NCI-H128 (cell line): Measurements from ENCODE around the gene ZNF521.

ENCODE experiments used
- DNase-seq: peaks from one replicate; lab custom pipeline; 2025; ENCODE audit not compliant: unreplicated experiment; lab: John Stamatoyannopoulos, UW

The ZNF521 gene

DNA sequence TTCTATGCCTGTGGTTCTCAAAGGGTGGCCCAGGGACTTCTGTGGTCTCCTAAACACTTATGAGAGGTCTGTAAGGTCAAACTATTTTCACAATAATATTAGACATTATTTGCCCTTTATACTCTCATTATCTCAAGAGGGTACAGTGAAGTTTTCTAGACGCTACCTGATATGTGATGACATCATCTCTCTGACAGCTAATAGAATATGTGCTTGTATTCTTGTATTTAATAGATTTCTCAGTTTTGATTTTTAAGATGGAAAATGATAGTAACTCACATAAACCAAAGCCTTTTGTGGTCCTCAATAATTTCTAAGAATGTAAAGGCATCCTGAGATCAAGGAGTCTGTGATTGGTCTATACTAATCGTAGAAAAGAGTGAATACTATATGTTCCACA, 265.1 kb downstream of the ZNF521 start:
- no peak for DNase-seq

DNA sequence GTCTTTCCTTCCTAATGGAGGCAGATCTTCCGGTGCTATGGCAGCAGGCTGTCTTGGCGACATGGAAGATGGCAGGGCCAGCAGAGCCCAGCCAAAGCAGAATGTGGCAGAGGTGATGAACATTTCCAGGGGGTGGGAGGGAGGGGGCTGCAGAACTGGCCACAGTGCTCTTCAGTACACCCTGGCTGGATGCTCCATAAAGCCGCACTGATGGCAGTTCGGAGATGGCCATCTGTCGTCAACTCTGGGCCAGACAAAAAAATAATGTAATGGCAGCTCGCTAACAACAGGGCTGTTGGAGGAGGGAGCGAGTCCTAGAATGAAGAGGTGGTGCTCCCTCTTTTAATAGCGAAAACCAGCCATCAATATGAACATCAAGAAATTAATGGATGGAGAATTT, 271.0 kb downstream of the ZNF521 start:
- DNase-seq: no peak

DNA sequence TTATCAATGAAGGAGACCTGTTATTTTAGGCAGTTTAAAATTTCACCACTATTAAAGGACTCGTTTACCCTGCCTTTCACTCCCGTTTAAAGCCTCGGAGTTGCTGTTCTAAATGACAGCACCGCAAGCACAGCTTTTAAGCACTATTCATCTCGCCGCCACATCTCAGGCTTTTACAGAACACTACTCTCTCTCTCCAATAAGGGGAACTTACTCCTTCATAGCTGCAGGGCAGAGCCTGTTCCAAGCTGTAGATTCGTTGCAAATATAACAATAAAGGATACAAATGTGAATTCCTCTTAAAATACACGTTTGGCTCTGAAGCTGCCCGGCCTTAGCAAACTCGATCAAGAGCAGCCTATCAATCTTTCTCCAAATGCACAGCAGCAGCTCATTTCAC, 271.8 kb downstream of the ZNF521 start:
- DNase-seq: no peak

DNA sequence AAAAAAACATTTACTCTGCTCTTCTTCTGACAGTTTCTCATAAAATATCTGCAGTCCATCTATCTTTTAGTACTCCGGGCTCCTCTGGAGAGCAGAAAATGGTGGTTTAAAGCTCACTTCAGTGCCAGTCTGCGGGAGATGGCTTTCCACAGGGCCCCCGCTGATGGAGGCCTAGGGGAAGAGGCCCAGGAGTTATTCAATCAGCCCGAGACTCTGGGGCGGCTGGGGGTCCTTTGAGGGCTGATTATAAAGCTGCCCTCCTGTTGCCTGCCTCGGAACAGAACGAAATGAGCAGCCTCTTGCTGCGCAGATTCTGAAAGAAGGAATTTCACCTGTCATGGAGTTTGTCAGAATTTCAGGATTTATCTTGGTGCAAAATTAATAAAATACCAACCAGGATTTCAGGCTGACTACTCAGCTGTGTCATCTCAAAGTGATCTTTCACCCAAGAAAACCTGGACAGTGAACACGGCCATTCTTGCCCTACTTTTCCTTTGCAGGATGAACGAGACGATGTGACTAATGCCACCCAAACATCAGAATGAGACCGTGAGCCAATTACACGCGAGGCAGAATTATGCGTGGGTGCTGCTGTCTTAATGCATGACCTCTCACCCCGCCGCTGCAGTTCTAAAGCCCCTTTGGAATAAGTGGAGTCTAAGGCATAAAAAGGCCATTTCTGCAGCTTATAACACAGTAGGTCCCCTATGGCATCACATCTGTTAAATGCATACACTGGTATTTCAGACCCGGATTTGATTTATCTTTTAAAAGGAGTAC, 273.8 kb downstream of the ZNF521 start:
- DNase-seq: no peak

DNA sequence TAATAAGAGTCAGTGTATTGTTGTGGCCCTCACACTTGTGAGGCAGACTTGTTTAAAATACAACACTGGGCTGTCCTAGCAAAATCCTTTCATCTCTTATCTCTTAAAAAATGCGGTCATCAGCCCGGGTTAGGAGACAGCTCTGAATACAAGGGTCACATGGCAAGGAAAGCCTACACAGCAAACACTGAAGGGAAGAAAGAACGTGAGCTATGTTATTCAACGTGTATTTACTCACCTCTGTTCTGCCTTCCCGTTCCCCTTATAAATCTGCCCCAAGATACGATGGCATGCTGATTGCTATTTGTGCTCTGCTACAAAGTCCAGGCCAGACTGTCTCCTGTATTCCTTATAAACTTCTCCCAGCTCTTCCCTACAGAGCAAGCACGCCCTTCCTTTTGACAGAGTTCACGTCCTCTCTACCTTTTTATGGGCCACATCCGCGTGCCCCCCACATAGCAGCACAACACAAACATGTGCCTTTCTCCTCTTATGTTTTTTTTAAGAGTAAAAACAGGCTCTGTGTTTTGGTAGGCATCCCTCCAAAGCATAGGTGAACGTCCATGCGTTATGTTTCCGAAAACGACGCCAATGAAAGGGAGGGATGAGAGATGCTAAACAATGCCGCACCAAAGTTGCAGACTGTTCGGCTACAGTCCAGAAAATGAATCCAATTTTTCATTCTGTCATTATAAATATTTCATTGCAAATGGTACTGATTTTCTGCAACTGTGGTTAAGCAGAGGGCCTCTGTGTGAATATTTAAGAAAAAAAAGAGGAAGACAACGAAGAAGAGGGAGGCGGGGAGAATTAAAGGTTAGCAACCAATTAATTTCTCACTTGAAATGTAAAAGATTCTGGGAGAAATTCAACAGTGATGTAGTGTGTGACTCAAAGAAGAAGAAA, 274.7 kb downstream of the ZNF521 start:
- no peak for DNase-seq

DNA sequence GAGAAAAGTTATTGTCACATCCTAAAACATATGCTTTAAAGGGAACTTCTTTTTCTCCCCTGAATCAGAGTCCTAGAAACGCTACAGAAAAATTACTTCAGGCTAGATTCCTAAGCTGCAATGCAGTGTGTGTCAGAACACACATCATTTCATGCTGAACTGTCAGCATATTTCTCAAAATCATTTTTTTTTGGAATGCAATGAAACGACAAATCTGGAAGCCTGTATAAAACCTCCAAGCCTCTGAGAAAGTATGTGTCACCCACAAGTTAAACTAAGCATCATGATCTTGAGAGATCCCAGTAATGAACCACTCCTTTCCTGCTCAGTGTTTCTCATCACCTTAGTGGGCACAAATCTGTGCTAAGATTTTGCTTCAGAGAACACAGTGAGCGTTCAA, 276.2 kb downstream of the ZNF521 start:
- no peak for DNase-seq

DNA sequence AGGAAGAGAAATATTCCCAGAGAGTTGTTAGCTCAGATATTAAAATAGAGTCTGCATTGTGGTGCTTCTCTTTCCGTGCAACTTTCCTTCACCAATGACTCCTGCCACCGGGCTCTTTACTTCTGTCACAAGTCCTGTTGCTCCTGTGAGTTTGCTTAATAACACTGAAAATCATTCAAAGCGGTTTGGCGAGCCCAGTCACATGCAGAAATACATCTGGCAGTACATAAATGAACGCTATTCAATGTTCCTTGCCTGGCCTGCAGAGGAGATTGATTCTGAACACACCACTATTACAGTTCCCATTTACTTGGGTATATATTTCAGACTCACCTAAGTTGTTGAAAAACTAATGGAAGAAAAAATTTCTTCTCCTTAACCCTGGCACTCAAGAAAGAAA, 276.6 kb downstream of the ZNF521 start:
- DNase-seq: no peak

DNA sequence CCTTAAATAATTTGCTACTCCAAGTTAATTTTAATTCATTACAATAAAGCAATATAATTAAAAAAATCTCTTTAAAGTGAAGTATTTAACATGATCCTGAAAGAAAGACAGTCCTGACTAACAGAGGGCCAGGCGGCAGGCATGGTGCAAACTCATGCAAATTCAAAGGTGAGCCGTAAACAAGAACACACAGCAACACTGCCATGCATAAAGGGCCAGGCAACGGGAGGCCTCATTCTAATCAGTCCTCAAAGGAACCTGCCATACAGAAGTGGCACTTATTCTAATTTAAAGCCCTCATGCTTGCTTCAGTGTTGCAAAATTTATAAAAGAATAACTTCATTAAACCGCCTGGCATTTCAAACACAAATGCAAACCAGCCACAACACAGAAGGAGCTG, 277.0 kb downstream of the ZNF521 start:
- peak; percentile 19 for DNase-seq

DNA sequence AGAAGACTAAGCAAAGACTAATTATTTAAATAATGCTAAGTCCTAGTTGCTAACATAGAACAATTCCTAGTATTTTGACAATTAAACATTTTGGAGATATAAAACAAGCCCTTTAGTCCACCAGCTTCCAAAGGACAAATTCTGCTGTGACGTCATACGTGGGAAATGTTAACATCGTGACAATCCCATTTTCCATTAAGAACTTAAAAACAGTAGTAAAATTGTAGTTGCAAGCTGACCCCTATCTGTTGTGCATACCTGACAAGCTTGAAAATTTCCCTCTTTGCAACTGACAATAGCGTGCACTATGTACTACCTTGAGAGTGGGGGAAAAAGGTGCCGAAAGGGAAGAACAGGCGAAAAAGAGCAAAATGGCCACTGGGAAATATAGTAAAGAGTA, 279.8 kb downstream of the ZNF521 start:
- DNase-seq: no peak

DNA sequence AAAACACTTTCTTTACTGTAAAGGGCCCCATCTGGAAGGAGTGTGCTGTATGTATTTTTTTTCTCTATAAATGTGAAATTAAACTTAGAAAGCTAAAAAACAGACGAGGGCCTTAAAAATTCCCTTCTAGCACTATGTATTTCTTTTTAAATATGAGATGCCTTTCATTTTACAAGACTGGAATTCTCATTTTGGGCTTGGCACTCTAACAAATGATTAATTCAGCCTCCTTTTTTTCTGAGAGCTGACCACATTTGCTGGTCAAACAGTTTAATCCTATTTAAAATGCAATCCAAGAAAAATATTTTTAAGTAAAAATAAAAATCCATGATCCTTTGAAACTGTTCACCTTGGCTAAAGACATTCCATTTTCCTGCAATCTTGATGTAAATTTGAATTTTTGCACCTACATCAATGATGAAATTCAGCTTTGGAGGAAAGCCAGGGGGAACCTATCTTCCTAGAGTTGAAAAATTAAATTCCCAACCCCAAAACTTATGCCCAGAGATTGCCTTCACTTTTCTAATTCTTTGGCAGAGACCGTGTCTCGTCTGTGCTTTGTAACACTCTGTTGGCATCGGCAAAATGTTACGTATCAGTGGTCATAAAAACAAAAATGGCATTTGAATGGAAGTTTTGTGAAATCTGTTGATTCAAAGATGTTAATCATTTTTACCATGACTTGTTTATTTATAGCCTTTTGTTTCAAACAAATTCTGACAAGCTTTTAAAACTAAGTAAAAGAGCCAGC, 284.5 kb downstream of the ZNF521 start:
- DNase-seq: no peak

DNA sequence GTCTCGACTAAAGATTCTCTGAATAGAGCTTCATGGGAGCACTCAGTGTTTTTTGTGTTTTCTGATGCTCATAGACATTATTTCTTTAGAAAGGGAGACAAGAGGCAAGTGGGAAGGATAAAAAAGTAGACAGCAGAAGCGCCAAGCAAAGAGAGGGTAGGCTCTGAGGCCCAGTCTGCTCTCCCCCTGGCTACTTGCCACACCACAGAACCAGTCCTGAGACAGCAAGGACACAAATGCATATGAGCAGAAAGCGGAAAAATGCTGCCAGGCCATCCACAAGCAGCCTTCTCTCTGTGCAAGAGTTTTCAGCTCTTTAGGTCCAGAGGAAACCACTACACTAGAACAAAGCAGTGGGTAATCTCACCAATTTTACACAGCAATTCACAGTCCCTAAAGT, 285.4 kb downstream of the ZNF521 start:
- DNase-seq: no peak

DNA sequence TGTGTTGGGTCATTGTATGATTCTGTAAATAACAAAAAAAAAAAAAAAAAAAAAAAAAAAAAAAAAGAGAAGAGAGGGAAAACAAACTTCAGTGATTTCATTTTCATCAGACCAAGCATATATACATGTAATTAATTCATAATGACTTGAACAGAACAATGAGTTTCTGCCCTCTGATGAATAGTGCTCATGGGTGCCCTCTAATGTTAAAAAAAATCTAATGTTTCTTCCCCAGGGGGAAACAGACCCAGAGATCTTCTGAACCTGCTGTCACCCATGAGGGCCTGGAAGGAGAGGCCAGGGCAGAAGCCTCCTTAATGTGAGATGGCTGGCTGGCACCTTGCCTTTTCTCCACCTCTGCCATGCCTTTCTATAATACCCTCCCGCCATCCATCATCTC, 289.2 kb downstream of the ZNF521 start:
- no peak for DNase-seq

DNA sequence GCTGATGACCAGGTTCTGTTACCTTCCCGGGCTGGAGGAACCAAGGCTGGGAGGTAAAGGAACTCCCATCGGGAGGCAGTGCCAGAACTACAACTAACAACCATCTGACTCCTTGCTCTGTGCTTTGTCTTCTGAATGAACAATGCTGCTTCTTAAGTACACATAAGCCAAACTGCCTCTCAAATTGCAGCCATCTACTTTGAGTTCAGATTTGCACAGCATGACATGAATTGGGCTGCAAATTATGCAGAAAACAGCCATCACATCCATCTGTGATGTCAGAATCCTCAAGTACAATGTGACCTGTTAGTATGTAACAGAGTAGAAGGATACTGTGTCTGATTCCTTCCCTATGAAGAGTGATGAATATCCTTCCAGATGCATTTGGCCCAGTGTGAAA, 290.6 kb downstream of the ZNF521 start:
- DNase-seq: peak; percentile 46

DNA sequence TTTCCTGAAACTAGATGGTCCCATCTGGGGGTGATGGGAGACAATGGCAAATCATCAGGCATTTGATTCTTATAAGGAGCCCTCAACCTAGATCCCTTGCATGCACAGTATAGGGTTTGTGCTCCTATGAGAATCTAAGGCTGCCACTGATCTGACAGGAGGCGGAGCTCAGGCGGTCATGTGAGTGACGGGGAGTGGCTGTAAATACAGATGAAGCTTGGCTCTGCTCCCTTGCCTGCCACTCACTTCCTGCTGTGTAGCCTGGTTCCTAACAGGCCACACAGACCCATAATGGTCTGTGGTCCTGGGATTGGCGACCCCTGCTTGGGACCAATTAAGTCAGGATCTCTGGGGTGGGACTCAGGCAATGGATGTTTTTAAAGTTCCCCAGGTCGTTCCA, 293.4 kb downstream of the ZNF521 start:
- DNase-seq: no peak

DNA sequence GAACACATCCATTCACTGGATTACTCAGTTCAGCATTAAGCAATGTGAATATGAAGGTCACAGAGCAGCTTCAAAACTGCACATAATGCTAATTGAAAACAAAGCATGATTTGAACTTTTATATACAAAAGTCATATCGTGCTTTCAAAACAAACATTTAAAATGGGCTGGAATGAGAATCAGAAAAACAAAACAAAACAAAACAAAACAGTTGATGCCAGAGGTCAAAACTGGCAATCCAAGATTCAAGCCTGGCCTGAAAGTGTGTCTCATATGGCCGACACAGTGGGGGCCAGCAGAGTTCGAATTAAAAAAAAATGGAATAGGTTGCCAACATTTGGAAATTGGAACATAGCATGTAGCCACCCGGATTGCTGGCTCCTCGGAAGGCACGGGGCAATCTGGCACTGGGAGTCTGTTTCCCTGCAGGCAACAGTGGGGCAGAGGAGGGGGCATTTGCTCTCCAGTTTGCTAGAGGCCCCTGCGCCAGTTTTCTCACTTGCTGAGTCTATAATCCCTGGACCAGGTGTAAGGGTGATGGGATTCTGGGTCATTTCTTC, 294.4 kb downstream of the ZNF521 start:
- DNase-seq: no peak

DNA sequence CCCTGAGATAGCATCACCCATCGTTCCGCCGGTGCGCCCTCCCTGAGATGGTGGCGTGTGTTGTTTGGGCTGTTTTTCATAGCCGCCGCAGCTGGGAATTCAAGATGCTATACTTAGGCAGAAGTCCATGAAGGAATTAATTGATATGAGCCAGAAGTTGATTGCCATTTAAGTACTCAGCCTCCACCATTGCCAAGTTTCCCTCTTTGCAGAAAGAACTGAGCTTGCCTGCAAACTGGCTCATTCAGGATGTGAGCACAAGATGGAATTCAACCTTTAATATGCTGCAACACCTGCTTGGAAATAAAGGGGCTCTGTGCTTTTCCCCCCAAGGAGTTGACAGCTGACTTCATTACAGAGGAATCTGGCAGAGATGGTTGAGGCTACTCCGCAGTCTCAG, 295.5 kb downstream of the ZNF521 start:
- no peak for DNase-seq

DNA sequence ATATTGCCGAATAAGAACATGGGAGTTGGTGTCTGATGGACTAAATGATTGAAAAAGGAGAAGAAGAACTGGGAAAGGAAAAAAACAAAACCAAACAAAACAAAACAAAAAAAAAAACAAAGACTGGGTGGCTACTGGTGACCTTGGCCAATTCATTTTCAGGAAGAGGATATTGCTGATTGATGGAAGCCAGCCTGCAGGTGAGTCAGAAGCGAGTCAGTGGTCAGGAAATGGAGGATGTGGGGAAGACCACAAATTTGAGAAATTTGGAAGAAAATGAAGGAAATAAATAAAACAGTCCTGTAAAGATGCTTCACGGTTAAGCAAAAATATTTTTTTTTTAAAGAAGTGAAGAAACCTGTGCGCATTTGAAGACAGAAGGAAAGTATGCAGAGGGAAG, 296.9 kb downstream of the ZNF521 start:
- no peak for DNase-seq

DNA sequence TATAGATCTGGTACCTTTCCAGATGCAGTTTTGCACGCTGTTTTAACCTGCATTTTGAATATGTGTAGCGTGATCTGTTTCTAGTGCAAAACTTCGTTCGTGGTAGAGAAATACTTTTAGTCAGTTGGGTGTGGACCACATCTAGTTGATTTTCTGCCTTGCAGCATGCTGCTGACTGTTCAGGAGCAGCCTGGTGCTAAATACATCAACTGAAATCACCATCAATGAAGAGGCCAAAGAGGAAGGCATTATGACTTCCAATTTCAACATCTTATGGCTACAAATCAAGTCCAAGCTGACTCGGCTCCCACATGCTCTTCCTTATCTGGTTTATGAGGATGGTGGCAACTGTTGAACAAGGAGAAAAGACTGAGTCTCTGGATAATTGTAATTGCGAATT, 298.5 kb downstream of the ZNF521 start:
- no peak for DNase-seq

DNA sequence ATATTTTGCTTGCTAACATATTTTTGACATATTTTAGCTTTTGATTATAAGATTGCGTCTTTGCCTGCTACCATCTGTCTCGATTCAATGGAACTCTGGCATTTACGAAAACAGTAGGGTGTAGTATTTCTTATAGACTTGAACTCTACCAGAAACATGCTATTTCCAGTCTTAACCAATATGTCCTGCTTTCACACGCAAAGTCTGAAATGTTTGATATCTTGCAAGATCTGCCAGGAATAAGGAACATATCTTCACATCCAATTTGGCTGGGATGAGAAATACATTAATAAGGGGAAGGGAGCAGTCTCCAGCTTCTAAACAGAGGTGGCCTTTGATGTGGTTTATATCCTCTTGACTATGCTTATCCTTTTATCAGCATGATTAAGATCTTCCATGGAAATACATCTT, 299.4 kb downstream of the ZNF521 start:
- DNase-seq: no peak

DNA sequence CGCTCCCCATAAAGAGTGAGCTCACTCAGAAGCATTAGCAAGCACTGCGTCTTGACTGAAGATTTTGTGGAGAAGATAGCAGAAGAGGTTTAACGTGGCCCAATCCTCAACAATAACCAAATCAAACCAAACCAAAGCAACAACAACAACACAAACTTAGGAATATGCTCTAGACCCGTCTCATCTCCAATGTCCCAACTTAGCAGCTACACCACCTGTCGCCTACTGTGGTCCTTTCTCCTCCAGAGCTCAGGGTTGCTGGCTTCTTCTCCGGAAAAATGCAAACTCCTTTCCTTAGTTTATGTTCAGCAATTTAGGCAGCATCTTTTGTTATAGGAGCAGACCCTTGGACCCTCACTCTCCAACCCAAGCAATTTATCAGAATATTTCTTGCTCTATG, 301.4 kb downstream of the ZNF521 start:
- no peak for DNase-seq

DNA sequence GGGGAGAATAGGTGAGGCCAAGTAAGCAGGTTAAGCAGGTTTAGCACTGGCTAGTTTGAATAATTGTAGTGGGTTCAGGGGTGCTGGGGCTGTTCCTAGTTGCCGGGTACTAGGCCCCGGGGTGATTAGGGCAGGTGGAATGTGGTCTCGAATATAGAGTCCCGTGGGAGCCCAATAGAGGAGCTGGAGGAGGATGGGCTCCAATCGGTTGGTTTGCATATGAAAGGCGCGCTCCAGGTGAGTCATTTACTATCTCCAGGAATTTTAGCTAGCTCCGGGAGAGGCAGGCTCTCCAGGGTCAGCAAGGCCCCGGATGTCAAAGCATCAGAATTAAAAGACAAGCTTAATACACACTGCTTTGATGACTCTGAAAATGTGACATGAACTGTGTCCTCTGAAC, 304.0 kb downstream of the ZNF521 start:
- DNase-seq: no peak
